DOHH2 (cell line): ENCODE measurements around the gene GGACT.

Source experiments
- H3F3A ChIP-seq: fragments of 200-600 bp; sonication (generic), shearing (Covaris generic); 2 replicates; pipeline ENCODE4 v1.6.0; 2016; ENCODE audit warnings: antibody characterized with exemption, mild to moderate bottlenecking; ENCODE audit not compliant: control insufficient read depth, insufficient read depth
- H3K27ac ChIP-seq: fragments of 200-600 bp; sonication (generic); 2 replicates; pipeline ENCODE4 v1.5.1; 2014; ENCODE audit warnings: low read depth, mild to moderate bottlenecking, low read length, moderate library complexity
- H3K27me3 ChIP-seq: fragments of 200-600 bp; sonication (generic); 2 replicates; pipeline ENCODE4 v1.6.1; 2014; ENCODE audit warnings: mild to moderate bottlenecking, low read length, mixed read lengths; ENCODE audit not compliant: control insufficient read depth
- H3K36me3 ChIP-seq: fragments of 200-600 bp; sonication (generic); 2 replicates; pipeline ENCODE4 v1.6.1; 2014; ENCODE audit warnings: mild to moderate bottlenecking, low read length, moderate library complexity, mixed read lengths; ENCODE audit not compliant: control insufficient read depth
- H3K4me1 ChIP-seq: fragments of 200-600 bp; sonication (generic); 2 replicates; pipeline ENCODE4 v1.6.1; 2014; ENCODE audit warnings: mild to moderate bottlenecking, low read length, mixed read lengths; ENCODE audit not compliant: control insufficient read depth
- H3K4me2 ChIP-seq: fragments of 200-600 bp; sonication (generic); 2 replicates; pipeline ENCODE4 v1.6.0; 2014; ENCODE audit warnings: mild to moderate bottlenecking, low read length, moderate library complexity
- H3K4me3 ChIP-seq: fragments of 200-600 bp; sonication (generic); 2 replicates; pipeline ENCODE4 v1.5.1; 2014; ENCODE audit warnings: mild to moderate bottlenecking, low read length, mixed read lengths
- H3K79me2 ChIP-seq: fragments of 200-600 bp; sonication (generic); 2 replicates; pipeline ENCODE4 v1.6.1; 2014; ENCODE audit warnings: mild to moderate bottlenecking, low read length, mixed read lengths; ENCODE audit not compliant: control insufficient read depth
- H3K9me2 ChIP-seq: fragments of 200-600 bp; sonication (generic); replicated peaks from 2 replicates; pipeline ENCODE4 v1.6.1; 2014; ENCODE audit warnings: mild to moderate bottlenecking, low read length, mixed read lengths; ENCODE audit not compliant: control insufficient read depth
- H3K9me3 ChIP-seq: fragments of 200-600 bp; sonication (generic); 2 replicates; pipeline ENCODE4 v1.6.1; 2014; ENCODE audit warnings: antibody characterized with exemption, low read length, mixed read lengths; ENCODE audit not compliant: control insufficient read depth, insufficient read depth
- H4K20me1 ChIP-seq: fragments of 200-600 bp; sonication (generic); 2 replicates; pipeline ENCODE4 v1.6.0; 2014; ENCODE audit warnings: low read depth, mild to moderate bottlenecking, antibody characterized with exemption, low read length, moderate library complexity; ENCODE audit not compliant: control insufficient read depth, insufficient read depth
- EZH2phosphoT487 ChIP-seq: fragments of 200-600 bp; sonication (generic); IDR thresholded peaks from 2 replicates; pipeline ENCODE4 v1.6.1; 2017; ENCODE audit warnings: borderline replicate concordance, mild to moderate bottlenecking, antibody characterized with exemption, low read length, moderate library complexity, mixed read lengths
- TF ChIP-seq, protein P1 (sequence below): fragments of 200-600 bp; sonication (generic); IDR thresholded peaks from one replicate; pipeline ENCODE4 v1.5.1; 2014; ENCODE audit warnings: antibody characterized with exemption, mild to moderate bottlenecking, low read depth, low read length; ENCODE audit not compliant: poor library complexity, severe bottlenecking

GGACT gene

GRCh38 chr13:100543872-100544602 is 44.6 kb downstream of the GGACT start:
- H3K27me3 ChIP-seq: no peaks in the 10 kb centered on the region
- no peaks in the 10 kb centered on the region for H3K9me2 ChIP-seq
- H3F3A ChIP-seq: no peaks in the 10 kb centered on the region
- no peaks in the 10 kb centered on the region for H3K36me3 ChIP-seq
- peaks cover 6% of the 10 kb centered on the region for H3K4me1 ChIP-seq
- no peak overlapping the region for H3K4me2 ChIP-seq
- no peak overlapping the region for H3K4me3 ChIP-seq
- H3K27ac ChIP-seq: no peak overlapping the region
- H3K79me2 ChIP-seq: no peaks in the 10 kb centered on the region
- no peak for TF ChIP-seq EZH2phosphoT487
- TF ChIP-seq, protein P1, sequence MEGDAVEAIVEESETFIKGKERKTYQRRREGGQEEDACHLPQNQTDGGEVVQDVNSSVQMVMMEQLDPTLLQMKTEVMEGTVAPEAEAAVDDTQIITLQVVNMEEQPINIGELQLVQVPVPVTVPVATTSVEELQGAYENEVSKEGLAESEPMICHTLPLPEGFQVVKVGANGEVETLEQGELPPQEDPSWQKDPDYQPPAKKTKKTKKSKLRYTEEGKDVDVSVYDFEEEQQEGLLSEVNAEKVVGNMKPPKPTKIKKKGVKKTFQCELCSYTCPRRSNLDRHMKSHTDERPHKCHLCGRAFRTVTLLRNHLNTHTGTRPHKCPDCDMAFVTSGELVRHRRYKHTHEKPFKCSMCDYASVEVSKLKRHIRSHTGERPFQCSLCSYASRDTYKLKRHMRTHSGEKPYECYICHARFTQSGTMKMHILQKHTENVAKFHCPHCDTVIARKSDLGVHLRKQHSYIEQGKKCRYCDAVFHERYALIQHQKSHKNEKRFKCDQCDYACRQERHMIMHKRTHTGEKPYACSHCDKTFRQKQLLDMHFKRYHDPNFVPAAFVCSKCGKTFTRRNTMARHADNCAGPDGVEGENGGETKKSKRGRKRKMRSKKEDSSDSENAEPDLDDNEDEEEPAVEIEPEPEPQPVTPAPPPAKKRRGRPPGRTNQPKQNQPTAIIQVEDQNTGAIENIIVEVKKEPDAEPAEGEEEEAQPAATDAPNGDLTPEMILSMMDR: no peak
- no peaks in the 10 kb centered on the region for H3K9me3 ChIP-seq
- H4K20me1 ChIP-seq: no peaks in the 10 kb centered on the region

DNA sequence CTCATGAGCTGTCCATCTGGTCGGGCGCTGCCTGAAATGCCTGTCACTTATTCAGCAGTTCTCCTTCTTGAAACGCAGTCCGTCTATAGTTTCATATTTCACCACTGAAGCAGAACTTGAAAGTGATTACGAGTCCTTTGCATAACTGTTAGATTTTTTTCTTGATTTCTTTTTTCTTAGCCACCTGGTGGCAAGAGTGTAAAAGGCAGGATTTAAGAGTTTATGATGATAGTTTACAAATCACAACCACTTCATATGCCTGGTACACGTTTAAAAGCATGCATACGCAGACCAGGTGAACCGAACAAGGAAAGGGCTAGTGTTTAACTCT is 45.8 kb downstream of the GGACT start:
- no peak for TF ChIP-seq EZH2phosphoT487
- TF ChIP-seq, protein P1: peak; percentile 55
- Histone ChIP-seq H3K4me2 (peak overlapping the region; percentile 23; the same call in 1 of the 2 replicates), H3K4me3 (no peak overlapping the region), H3K36me3 (no peaks in the 10 kb centered on the region), H3K27ac (no peak overlapping the region), H3K9me2 (no peaks in the 10 kb centered on the region), H3K9me3 (no peaks in the 10 kb centered on the region), H3K79me2 (no peaks in the 10 kb centered on the region), H4K20me1 (no peaks in the 10 kb centered on the region), H3K4me1 (peaks cover 6% of the 10 kb centered on the region), H3F3A (no peaks in the 10 kb centered on the region), H3K27me3 (no peaks in the 10 kb centered on the region)

DNA sequence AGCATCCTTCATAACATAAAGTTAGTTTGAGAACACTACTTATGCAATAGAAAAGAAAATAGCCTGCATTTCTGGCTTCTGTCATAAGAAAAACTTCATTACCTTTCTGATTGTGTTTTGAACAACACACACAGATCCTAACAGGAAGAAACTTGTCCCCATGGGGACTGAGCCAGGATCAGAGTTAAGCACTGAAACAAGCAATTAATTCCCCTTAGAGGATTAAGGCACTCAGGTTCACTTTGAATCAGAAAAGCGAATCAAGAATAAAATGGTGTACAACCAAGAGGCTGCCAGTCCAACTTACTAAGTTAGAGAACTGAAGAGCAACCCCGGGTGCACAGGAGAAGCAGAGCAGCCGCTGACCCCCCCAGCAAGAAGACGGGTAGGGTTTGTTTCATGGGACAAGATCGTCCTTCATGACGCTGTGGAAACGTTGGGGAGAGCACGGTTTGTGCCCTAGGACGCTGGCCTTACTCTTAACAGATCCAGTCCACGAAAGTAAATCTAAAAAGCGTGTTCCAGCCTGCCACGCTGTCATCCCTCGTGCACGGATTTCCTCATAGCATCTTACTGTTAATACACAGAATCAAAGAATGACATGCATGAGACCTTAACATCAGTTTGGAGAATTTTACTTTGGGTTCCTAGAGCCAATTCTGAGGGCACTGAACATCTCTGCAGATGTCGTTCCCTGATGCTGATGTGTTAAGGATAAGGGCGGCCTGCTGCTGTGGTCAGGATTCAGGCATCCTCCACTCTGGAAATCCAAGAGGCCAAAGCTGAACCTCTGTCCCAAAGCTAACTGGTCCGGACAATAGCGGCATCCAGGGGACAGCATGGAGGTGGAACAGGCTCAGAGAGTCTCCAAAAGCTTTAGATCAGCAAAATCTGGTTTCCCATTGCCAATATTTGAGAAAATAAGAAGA is 46.4 kb downstream of the GGACT start:
- Histone ChIP-seq H3K27me3 (no peaks in the 10 kb centered on the region), H3K9me2 (no peaks in the 10 kb centered on the region), H3F3A (no peaks in the 10 kb centered on the region), H3K4me1 (peaks cover 6% of the 10 kb centered on the region), H3K36me3 (no peaks in the 10 kb centered on the region), H3K27ac (no peak overlapping the region), H4K20me1 (no peaks in the 10 kb centered on the region), H3K79me2 (no peaks in the 10 kb centered on the region), H3K4me2 (peak overlapping the region; percentile 23; the same call in 1 of the 2 replicates), H3K4me3 (no peak overlapping the region), H3K9me3 (no peaks in the 10 kb centered on the region)
- TF ChIP-seq, protein P1: no peak
- no peak for TF ChIP-seq EZH2phosphoT487
